Suppressor macrophage treated with lipopolysaccharide for 1 hour (primary cell): ENCODE results near the gene SIM2.
"Not testable (repeated sequence)": the region's sequence is repeated elsewhere in the genome, so short reads cannot be mapped to it uniquely, and the experiment has no call there.

Source experiments
- DNase-seq, 3 donors: peaks; one replicate each; pipeline ENCODE4 v3.0.0-alpha.2; 2020 to 2022

The SIM2 gene, protein sequence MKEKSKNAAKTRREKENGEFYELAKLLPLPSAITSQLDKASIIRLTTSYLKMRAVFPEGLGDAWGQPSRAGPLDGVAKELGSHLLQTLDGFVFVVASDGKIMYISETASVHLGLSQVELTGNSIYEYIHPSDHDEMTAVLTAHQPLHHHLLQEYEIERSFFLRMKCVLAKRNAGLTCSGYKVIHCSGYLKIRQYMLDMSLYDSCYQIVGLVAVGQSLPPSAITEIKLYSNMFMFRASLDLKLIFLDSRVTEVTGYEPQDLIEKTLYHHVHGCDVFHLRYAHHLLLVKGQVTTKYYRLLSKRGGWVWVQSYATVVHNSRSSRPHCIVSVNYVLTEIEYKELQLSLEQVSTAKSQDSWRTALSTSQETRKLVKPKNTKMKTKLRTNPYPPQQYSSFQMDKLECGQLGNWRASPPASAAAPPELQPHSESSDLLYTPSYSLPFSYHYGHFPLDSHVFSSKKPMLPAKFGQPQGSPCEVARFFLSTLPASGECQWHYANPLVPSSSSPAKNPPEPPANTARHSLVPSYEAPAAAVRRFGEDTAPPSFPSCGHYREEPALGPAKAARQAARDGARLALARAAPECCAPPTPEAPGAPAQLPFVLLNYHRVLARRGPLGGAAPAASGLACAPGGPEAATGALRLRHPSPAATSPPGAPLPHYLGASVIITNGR

DNA sequence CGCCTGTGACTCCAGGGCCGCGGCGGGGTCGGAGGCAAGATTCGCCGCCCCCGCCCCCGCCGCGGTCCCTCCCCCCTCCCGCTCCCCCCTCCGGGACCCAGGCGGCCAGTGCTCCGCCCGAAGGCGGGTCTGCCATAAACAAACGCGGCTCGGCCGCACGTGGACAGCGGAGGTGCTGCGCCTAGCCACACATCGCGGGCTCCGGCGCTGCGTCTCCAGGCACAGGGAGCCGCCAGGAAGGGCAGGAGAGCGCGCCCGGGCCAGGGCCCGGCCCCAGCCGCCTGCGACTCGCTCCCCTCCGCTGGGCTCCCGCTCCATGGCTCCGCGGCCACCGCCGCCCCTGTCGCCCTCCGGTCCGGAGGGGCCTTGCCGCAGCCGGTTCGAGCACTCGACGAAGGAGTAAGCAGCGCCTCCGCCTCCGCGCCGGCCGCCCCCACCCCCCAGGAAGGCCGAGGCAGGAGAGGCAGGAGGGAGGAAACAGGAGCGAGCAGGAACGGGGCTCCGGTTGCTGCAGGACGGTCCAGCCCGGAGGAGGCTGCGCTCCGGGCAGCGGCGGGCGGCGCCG, at the start of gene SIM2:
SIM2 (plus strand) TSS at position 135 of the 565 bp plus-strand sequence. CDS start 632 bp downstream, outside the sequence.
- no peak for DNase-seq

DNA sequence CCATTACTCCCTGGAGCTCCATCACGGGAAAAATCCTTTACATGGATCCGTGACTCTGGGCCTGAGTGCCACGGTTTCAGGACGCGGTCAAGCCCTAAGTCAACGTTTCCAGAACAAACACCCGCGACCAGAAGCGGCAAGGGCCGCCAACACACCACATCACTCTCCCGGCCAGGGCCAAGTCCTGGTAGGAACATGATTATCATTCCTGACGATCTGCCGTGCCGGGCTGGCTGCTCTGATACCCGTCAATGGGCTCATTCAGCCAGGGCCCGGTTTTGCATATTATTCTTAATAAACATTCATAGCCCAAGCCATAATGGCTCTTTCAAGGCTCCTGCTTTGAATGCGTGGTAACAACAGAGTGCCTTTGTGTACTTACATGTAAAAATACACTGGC, 44.6 kb upstream of the SIM2 start:
- DNase-seq = no peak

DNA sequence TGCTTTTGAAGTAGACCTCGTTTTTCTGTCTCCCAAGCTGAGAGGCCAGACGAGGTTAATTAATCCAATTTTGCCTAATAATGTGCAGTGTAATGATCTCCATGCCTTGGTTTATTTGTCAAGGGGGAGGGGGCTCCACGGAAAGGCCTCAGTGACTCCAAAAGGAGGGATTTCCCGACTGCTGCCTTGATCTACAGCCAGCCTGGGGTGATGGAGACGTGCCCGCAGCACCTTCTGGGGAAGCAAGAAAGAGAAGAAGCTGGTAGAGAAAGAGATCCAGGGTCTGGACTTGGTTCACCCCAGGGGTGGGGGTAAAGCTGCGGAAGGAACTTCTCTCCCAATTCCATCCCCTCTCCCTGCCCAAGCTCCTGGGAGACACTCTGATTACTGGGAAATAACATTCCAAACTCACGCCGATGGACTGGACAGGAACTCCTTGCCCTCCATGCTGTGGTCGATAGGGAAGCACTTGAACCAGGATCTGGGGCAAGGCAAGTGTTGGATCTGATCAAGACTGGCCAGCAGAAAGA, 44.1 kb upstream of the SIM2 start:
- no peak for DNase-seq

DNA sequence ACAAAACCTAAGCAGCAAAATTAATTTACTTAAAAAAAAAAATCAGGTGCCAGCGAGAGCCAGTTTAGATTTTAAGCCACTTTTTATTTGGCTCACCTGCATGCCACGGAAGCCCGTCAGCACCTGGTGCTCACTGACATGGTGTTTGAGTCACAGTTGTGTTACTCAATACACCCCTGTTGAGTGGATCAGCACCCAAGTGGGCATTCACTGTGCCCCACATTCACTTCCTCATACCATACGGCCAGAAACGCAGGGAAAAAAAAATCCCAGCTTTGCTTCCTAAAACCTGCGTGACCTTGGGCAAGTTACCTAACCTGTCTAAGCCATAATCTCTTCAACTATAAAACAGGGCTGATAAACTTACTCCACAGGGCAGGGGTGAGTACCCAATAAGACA, 42.8 kb upstream of the SIM2 start:
- DNase-seq = peak; percentile 37 to 43 (median 38)

DNA sequence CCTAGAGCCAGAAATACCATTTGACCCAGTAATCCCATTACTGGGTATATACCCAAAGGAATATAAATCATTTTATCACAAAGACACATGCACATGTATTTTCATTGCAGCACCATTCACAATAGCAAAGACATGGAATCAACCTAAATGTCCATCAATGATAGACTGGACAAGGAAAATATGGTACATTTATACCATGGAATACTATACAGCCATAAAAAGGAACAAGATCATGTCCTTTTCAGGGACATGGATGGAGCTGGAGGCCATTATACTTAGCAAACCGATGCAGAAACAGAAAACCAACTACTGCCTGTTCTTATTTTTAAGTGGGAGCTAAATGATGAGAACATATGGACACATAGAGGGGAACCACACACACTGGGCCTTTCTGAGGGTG, 41.6 kb upstream of the SIM2 start:
- not testable (repeated sequence) for DNase-seq

DNA sequence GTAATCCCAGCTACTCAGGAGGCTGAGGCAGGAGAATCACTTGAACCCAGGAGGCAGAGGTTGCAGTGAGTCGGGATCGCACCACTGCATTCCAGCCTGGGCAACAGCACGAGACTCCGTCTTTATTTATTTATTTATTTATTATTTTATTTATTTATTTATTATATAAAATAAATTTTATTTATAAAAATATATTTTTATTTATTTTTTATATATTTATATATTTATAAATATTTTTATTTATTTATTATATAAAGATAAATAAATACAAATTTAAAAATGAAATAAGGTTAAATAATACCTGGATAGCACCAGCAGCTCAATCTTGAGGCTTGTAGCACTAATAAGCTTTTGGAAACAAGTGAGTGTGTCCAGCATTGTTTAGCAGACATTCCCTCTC, 40.9 kb upstream of the SIM2 start:
- no peak for DNase-seq

DNA sequence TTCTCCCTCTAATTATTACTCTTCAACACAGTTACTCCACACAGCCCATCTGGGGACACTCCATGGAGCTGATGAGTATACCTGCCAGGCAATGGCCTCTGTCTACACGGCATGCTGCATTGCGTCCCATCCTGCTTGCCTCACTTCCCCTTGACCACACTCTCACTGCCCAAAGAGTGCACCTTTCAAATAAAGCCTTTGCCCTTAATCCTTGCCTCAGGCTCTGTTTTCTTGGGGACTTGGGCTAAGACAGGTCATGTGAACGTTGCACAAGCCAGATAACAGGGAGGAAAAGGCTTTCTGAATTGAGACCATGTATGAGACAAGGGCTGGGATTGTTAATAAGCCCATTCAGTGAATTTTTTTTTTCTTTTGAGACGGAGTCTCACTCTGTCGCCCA, 40.0 kb upstream of the SIM2 start:
- no peak for DNase-seq

DNA sequence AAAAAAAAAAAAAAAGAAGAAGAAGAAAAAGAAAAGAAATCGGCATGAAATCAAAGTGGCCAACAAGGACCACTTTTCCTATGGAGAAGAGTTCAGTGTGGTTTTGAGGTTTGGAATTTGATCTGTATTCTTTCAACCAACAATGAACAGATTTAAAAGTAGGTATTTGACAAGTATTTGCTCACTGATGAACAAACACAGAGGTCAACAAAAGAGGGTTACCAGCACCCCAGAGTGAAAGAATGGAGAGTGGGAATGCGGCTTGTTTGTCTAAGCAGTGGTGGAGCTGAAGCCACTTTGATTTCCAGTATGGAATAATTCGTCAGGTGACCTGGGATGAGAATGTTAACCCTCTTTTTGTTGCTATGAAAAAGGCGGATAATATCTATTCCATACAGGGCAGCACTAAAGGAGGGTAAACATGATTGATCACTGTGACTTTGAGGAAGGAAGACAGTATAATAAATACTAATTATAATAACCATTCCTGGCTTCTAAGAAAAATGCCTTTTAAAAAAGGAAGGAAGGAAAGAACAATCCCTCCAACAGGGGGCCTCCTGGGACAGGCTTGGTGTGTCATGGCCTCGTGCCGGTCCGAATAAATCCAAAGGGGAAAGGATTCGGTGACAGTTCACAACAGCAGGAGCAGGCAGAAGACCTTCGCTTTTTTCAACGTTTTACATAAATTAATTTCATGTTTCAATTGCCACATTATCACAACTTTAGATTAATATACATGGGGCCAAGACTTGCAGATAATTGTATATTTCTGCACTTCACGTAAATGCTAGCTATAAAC, 37.2 kb upstream of the SIM2 start:
- DNase-seq = peak; percentile 35 to 65 (median 54)

DNA sequence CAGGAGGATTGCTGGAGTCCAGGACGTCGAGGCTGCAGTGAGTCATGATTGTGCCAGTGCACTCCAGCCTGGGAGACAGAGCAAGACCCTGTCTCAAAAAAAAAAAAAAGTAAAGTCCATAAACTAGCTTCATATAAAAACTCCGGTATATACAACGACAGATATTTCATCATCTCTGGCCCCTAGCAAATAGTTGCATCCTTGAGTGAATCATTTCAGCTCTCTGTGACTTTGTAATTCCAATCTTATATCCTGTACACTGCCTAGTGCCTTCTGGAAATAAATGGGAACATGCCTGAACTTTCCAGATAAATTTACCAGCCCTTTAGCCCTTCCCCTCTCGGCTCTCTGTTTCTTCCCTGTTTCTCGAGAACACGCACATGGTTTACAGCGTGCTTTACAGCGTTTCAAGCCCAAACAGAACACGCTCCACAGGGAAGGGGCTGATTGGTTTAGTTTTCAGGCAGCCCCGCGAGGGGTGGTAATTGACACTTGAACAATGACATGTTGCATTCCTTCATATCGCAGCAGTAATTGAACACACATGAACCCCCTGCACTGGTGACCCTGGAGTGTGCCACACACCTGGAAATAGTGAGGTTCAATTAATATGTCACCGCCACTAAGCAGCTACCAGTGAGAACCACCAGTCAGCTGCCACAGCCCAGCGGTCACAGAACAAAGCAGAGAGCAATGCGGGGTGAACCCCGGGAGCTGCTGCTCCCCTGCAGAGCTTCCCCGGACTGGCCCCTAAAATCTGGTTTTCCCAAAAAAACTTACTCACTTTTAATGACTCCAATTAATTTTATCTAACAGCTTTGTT, 35.7 kb upstream of the SIM2 start:
- DNase-seq = no peak

DNA sequence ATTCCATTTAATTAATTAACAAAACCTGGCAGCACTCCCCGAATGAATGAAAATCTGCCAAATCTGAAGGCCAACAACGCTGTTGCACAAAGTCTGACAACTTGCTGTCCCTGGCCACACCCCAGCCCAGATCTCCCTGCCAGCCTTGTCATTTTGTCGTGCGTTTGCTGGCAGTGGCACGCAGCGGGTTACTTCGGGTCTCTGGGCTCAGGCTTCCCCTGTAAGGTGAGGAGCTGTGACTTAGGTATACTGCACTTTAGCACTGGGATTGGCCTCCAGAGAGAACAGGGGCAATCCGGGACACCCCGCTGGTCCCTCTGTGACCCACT, 34.3 kb upstream of the SIM2 start:
- no peak for DNase-seq

DNA sequence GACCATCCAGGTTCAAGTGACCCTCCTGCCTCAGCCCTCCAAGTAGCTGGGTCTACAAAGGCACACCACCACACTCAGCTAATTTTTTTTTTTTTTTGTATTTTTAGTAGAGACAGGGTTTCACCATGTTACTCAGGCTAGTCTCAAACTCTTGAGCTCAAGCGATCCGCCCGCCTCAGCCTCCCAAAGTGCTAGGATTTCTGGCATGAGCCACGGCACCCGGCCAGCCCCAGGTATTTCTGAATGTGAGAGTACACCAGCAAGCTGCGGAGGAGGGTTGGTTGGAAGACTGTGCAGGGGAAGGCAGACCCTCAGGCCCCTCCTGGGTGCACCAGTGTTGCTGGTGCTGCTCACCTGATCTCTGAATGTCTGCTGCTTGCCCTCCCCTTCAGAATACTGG, 33.1 kb upstream of the SIM2 start:
- no peak for DNase-seq

DNA sequence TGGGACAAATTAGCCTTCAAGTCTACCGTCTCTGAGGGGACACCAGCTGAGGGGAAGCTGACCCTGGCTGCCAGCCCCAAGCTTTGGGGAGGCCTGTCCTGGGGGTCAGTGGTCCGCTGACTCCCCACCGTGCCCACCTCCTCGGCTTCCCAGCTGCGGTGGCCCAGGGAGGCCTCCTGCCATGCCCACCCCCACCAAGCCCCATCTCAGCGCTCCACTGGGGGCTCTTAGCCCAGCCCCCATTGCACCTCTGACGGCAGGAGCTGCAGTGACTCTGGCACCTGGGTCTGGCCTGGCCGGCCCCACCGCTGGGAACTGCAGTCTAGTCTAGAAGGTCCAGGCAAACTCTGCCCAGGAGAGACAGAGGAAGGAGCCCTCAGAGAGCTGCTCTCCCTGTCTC, 30.2 kb upstream of the SIM2 start:
- DNase-seq = no peak

DNA sequence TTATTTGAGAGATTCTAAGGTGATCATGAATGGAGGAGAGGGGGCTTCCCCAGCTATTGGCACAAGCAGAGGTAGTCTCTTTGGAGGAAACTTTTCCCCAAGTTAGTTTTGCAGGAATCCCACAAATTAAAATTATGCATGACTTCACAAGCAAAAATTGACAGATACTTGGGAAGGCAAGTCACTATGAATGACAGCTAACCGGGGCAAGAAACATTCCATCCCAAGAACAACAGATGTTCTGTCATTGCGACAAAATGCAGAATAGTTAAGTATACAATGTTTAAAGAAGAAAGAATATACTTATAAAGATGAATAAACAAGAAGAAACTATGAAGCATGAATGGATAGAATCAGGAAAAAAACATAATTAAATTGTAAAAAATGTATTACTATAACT, 27.1 kb upstream of the SIM2 start:
- DNase-seq = no peak

DNA sequence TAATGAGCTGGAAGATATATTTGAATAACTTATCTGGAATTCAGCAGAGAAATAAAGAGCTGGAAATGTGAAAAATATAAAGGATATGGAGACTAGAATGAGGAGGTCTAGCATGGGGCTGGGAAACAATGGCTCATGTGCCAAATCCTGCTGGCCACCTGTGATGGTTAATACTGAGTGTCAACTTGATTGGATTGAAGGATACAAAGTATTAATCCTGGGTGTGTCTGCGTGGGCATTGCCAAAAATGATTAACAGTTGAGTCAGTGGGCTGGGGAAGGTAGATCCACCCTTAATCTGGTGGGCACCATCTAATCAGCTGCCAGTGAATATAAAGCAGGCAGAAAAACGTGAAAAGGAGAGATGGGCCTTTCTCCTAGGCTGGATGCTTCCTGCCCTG, 26.6 kb upstream of the SIM2 start:
- DNase-seq = not testable (repeated sequence)

DNA sequence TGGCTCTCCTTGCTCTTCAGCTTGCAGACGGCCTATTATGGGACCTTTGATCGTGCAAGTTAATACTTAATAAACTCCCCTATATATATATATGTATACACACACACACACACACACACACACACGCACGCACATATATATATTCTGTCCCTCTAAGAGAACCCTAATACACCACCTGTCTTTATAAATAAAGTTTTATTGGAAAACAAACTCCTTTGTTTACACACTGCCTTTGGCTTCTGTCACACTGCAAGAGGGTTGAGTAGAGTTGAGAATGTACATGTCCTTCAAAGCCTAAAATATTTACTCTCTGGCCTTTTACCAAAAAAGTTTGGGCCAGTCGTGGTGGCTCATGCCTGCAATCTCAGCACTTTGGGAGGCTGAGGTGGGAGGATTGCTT, 26.2 kb upstream of the SIM2 start:
- no peak for DNase-seq

DNA sequence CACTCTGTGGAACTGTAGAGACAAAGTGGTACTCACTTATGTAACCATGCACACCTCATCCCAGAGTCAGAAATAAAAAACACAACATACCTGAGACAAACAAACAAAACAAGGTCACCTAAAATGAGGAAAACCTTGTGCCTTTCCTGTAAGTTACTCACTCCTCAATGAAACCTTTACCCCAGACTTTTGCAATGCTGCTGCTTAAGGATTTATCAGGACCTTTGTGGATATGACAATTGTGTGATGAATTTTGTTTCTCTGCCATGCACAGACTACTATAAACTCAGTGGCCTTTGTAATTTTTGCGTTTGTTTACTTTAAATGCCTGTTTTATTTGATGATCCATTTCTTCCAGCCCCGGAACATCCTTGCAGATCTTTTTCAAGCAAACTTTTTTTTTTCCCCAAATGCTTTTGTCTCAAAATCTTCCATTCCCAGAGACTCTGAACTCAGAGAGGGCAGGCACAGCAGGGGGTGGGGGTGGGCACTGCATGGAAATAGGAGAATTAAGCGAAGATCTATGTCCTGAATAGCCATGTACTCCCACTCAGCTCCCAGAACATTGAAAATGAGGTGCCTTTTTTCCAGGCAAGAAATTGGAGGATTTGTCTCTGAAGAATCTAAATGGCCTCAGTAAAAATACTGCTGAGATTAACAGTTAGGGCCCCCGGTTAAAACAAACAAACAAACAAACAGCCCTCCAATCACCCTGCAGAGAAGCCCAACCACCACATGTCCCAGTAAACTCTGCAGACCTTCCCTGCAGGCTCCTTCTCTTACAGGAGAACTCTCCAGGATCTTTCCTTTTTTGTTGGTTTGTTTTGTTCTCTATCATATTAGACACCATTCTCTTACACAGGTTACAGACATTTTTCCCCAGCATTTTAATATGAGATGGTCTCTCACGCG, 22.6 kb upstream of the SIM2 start:
- no peak for DNase-seq

DNA sequence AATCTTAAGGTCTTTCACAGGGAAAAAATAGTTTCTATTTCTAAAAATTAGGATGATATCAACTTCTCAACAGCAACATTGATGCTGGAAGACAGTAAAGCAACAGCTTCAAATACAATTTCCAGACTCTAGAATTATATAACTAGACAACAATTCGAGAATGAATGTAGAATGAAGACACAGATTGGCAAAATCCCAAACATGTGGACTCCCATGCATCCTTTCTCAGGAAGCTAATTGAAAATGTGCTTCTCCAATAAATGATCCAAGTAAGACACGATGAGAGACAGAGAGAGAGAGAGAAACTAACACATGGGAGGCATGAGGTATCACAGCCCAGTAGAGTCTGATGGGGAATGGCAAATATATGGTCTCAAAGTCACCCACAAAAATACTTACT, 21.5 kb upstream of the SIM2 start:
- DNase-seq = no peak

DNA sequence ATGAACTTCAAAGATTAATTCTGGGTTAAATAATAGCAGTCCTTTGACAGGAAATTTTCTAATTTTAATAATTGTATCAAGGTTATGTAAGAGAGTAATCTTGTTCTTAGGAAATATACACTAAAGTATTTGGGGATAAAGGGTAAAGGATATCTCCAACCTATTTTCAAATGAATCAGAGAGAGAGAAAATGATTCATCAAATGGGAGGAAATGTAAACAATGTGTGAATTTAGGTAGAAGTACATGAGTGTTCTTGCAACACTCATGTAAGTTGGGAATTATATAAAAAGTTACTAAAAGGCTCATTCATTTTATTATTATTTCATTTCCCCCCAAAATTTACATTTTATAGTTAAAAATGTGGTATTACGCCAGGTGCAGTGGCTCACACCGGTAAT, 20.4 kb upstream of the SIM2 start:
- no peak for DNase-seq

DNA sequence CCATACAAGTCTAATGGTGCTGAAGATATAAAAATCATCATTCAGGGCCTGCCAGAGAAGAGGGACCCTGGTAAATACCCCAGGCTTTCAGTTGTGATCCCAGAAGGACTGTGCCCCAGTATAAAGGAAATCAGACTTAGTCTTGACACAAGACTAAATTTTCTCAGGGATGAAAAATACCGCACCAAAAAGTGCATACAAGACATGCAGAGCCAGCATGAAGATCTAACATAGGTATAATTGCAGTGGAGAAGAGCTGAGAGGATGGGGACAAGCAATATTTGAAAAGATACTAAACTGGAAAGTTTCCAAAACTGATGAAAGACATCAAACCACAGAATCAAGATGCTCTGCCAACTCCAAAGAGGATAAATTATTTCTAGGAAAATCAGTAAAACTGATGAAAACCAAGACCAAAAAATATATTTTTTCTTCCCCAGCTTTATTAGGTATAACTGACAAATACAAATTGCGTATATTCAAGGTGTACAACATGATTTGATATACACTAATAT, 17.7 kb upstream of the SIM2 start:
- DNase-seq = no peak

DNA sequence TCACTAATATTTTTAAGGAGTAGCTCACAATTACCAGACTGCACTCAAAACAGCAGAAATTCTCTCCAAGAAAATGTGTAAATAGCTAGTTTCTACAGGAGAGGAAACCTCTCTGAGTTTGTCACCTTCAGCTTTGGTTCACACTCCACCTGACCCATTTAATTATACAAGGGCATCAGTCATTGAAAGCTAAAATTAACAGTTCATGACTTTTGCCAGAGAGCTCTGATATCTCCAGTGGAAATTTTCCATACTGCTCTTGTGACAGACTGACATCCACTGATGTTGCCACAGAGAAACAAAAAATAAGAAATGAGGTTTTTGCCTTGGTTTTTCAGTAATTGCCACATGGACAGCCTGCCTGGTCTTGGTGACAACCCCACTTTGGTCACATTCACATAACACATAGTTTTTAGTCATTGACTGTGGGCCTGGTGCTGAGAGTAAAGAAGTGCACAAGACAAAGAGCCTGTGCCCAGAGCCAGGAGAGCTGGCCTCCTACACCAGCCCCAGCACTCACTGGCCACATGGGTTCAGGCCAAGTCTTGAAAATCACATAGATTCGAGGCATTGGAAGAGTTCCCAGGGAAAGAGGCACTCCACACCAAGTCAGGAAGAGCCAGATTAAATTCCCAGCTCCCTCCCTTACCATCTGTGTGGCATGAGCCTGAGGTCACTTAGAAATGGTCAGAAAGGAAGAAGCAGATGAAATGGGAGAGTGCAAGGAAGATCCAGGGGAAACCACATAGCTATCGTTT, 13.8 kb upstream of the SIM2 start:
- no peak for DNase-seq
